Measurements from ENCODE around the gene ENPEP.

GRCh38 chr4:110595583-110595982 is 119.6 kb downstream of the ENPEP start:
- TF ChIP-seq CTCF (IDR thresholded peaks at IDR 0.05; ENCODE audit: insufficient read depth, low read length, poor library complexity, severe bottlenecking) (no peak), EZH2phosphoT487 (conservative IDR thresholded peaks at IDR 0.05; ENCODE audit: low read length) (no peak)

Measured in SU-DHL-6 (cell line).